WTC11 (cell line): ENCODE measurements around the gene PCDH1. TPM values are rescaled to one million over a fixed set of nuclear protein-coding genes. Genes with fewer than 3 reads are reported as not detected.

Experiments
- ATF1 ChIP-seq: sonication (generic); formaldehyde crosslinking; IDR thresholded peaks from 2 replicates; pipeline ENCODE4 v1.8.1; 2023; ENCODE audit warnings: mild to moderate bottlenecking, moderate library complexity, missing genetic modification reagents
- CBFB ChIP-seq: sonication (generic); formaldehyde crosslinking; IDR thresholded peaks from 2 replicates; pipeline ENCODE4 v1.8.1; 2022; ENCODE audit warnings: mild to moderate bottlenecking, low read depth, missing genetic modification reagents
- CREB1 ChIP-seq: sonication (generic); formaldehyde crosslinking; IDR thresholded peaks from 2 replicates; pipeline ENCODE4 v1.8.0; 2023; ENCODE audit warnings: mild to moderate bottlenecking, missing genetic modification reagents
- ESRRA ChIP-seq: sonication (generic); formaldehyde crosslinking; IDR thresholded peaks from 2 replicates; pipeline ENCODE4 v1.8.1; 2022; ENCODE audit warnings: mild to moderate bottlenecking, missing genetic modification reagents, borderline replicate concordance
- HMGA2 ChIP-seq: fragments of 250-450 bp; sonication (Bioruptor Pico); IDR thresholded peaks from 2 replicates; pipeline ENCODE4 v1.4.0; 2021; ENCODE audit warnings: mild to moderate bottlenecking, moderate library complexity
- JAZF1 ChIP-seq: fragments of 250-450 bp; sonication (Bioruptor Pico); IDR thresholded peaks from 2 replicates; pipeline ENCODE4 v1.9.0; 2021; ENCODE audit warnings: moderate library complexity, mild to moderate bottlenecking, inconsistent platforms
- JUN ChIP-seq: sonication (generic); formaldehyde crosslinking; IDR thresholded peaks from 2 replicates; pipeline ENCODE4 v1.8.0; 2023; ENCODE audit warnings: mild to moderate bottlenecking, missing genetic modification reagents
- KAT7 ChIP-seq: sonication (generic); formaldehyde crosslinking; IDR thresholded peaks from 2 replicates; pipeline ENCODE4 v1.8.1; 2023; ENCODE audit warnings: missing genetic modification reagents, mild to moderate bottlenecking, borderline replicate concordance
- NFYB ChIP-seq: sonication (generic); formaldehyde crosslinking; conservative IDR thresholded peaks from 2 replicates; pipeline ENCODE4 v1.8.0; 2022; ENCODE audit warnings: low read depth, missing genetic modification reagents
- NR2C2 ChIP-seq: sonication (generic); formaldehyde crosslinking; IDR thresholded peaks from 2 replicates; pipeline ENCODE4 v1.8.0; 2022; ENCODE audit warnings: mild to moderate bottlenecking, missing genetic modification reagents
- NR3C1 ChIP-seq: sonication (generic); formaldehyde crosslinking; conservative IDR thresholded peaks from 2 replicates; pipeline ENCODE4 v1.8.1; 2023; ENCODE audit warnings: low read depth, mild to moderate bottlenecking, missing genetic modification reagents
- RELA ChIP-seq: sonication (generic); formaldehyde crosslinking; IDR thresholded peaks from 2 replicates; pipeline ENCODE4 v1.8.1; 2022; ENCODE audit warnings: missing genetic modification reagents, mild to moderate bottlenecking, borderline replicate concordance
- RORB ChIP-seq: fragments of 250-450 bp; sonication (Bioruptor Pico); IDR thresholded peaks from 2 replicates; pipeline ENCODE4 v1.9.0; 2021; ENCODE audit warnings: mild to moderate bottlenecking
- SMAD3 ChIP-seq: sonication (generic); formaldehyde crosslinking; IDR thresholded peaks from 2 replicates; pipeline ENCODE4 v1.8.0; 2022; ENCODE audit warnings: missing genetic modification reagents, mild to moderate bottlenecking, borderline replicate concordance
- SOX15 ChIP-seq: fragments of 250-450 bp; sonication (Bioruptor Pico); IDR thresholded peaks from 2 replicates; pipeline ENCODE4 v1.9.0; 2021; ENCODE audit warnings: mild to moderate bottlenecking
- STAT6 ChIP-seq: sonication (generic); formaldehyde crosslinking; conservative IDR thresholded peaks from 2 replicates; pipeline ENCODE4 v1.8.1; 2023; ENCODE audit warnings: mild to moderate bottlenecking, low read depth, missing genetic modification reagents, moderate library complexity
- TEAD1 ChIP-seq: sonication (generic); formaldehyde crosslinking; IDR thresholded peaks from 2 replicates; pipeline ENCODE4 v1.8.0; 2022; ENCODE audit warnings: mild to moderate bottlenecking, missing genetic modification reagents
- TP53 ChIP-seq: sonication (generic); formaldehyde crosslinking; IDR thresholded peaks from 2 replicates; pipeline ENCODE4 v1.8.1; 2023; ENCODE audit warnings: mild to moderate bottlenecking, missing genetic modification reagents
- ZBTB21 ChIP-seq: sonication (generic); formaldehyde crosslinking; IDR thresholded peaks from 2 replicates; pipeline ENCODE4 v1.8.1; 2023; ENCODE audit warnings: mild to moderate bottlenecking, missing genetic modification reagents, borderline replicate concordance
- ZNF138 ChIP-seq: sonication (generic); formaldehyde crosslinking; conservative IDR thresholded peaks from 2 replicates; pipeline ENCODE4 v1.8.1; 2022; ENCODE audit warnings: mild to moderate bottlenecking, moderate library complexity, missing genetic modification reagents
- ZNF232 ChIP-seq: sonication (generic); formaldehyde crosslinking; IDR thresholded peaks from 2 replicates; pipeline ENCODE4 v1.8.0; 2022; ENCODE audit warnings: mild to moderate bottlenecking, missing genetic modification reagents
- ZNF317 ChIP-seq: sonication (generic); formaldehyde crosslinking; IDR thresholded peaks from 2 replicates; pipeline ENCODE4 v1.8.1; 2023; ENCODE audit warnings: low read depth, mild to moderate bottlenecking, moderate library complexity, missing genetic modification reagents, borderline replicate concordance
- ZNF512 ChIP-seq: sonication (generic); formaldehyde crosslinking; IDR thresholded peaks from 2 replicates; pipeline ENCODE4 v1.8.1; 2022; ENCODE audit warnings: missing genetic modification reagents, borderline replicate concordance
- ZSCAN18 ChIP-seq: fragments of 250-450 bp; sonication (Bioruptor Pico); IDR thresholded peaks from 2 replicates; pipeline ENCODE4 v2.1.2; 2022; ENCODE audit warnings: mild to moderate bottlenecking, moderate library complexity
- total RNA-seq: library from RNA; stranded (reverse); gene quantifications from 3 replicates; pipeline ENCODE4 v1.2.3, GENCODE V29; 2021
- TF ChIP-seq, protein P1 (sequence below): fragments of 200-600 bp; IDR thresholded peaks from 2 replicates; pipeline ENCODE4 v1.8.0; 2022; ENCODE audit warnings: antibody characterized with exemption
- TF ChIP-seq, protein P2 (sequence below): sonication (generic); formaldehyde crosslinking; IDR thresholded peaks from 2 replicates; pipeline ENCODE4 v1.8.1; 2022; ENCODE audit warnings: mild to moderate bottlenecking, moderate library complexity, missing genetic modification reagents
- TF ChIP-seq, protein P3 (sequence below): fragments of 250-450 bp; sonication (Bioruptor Pico); conservative IDR thresholded peaks from 2 replicates; pipeline ENCODE4 v1.9.0; 2021; ENCODE audit warnings: mild to moderate bottlenecking
- TF ChIP-seq, protein P4 (sequence below): sonication (generic); formaldehyde crosslinking; IDR thresholded peaks from 2 replicates; pipeline ENCODE4 v1.8.0; 2023; ENCODE audit warnings: missing genetic modification reagents

PCDH1 gene
- total RNA-seq, 1 experiment from 2014 or later = 105 TPM

GRCh38 chr5:141923448-141924313 lies 45.5 kb upstream of the PCDH1 start, which contains the start of gene DELE1 (continued):
- TF ChIP-seq, protein P1, sequence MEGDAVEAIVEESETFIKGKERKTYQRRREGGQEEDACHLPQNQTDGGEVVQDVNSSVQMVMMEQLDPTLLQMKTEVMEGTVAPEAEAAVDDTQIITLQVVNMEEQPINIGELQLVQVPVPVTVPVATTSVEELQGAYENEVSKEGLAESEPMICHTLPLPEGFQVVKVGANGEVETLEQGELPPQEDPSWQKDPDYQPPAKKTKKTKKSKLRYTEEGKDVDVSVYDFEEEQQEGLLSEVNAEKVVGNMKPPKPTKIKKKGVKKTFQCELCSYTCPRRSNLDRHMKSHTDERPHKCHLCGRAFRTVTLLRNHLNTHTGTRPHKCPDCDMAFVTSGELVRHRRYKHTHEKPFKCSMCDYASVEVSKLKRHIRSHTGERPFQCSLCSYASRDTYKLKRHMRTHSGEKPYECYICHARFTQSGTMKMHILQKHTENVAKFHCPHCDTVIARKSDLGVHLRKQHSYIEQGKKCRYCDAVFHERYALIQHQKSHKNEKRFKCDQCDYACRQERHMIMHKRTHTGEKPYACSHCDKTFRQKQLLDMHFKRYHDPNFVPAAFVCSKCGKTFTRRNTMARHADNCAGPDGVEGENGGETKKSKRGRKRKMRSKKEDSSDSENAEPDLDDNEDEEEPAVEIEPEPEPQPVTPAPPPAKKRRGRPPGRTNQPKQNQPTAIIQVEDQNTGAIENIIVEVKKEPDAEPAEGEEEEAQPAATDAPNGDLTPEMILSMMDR = no peak
- no peak for TF ChIP-seq ZSCAN18 (CRISPR knock-in tag)
- no peak for TF ChIP-seq ZBTB21 (CRISPR knock-in tag)
- no peak for TF ChIP-seq TP53 (CRISPR knock-in tag)
- TF ChIP-seq NFYB (CRISPR knock-in tag) = peak; percentile 71
- TF ChIP-seq, protein P2, sequence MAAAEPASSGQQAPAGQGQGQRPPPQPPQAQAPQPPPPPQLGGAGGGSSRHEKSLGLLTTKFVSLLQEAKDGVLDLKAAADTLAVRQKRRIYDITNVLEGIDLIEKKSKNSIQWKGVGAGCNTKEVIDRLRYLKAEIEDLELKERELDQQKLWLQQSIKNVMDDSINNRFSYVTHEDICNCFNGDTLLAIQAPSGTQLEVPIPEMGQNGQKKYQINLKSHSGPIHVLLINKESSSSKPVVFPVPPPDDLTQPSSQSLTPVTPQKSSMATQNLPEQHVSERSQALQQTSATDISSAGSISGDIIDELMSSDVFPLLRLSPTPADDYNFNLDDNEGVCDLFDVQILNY (CRISPR knock-in tag) = peak; percentile 77
- TF ChIP-seq ZNF232 = 0 out of 2 replicates have a peak, but pooled peaks have one; percentile 48
- TF ChIP-seq SMAD3 = no peak
- TF ChIP-seq ESRRA = no peak
- peak; percentile 53 for TF ChIP-seq ZNF317 (CRISPR knock-in tag)
- peak; percentile 58; the same call in 1 of the 2 replicates for TF ChIP-seq TEAD1
- no peak for TF ChIP-seq JAZF1 (CRISPR knock-in tag)
- no peak for TF ChIP-seq KAT7 (CRISPR knock-in tag)
- TF ChIP-seq, protein P3, sequence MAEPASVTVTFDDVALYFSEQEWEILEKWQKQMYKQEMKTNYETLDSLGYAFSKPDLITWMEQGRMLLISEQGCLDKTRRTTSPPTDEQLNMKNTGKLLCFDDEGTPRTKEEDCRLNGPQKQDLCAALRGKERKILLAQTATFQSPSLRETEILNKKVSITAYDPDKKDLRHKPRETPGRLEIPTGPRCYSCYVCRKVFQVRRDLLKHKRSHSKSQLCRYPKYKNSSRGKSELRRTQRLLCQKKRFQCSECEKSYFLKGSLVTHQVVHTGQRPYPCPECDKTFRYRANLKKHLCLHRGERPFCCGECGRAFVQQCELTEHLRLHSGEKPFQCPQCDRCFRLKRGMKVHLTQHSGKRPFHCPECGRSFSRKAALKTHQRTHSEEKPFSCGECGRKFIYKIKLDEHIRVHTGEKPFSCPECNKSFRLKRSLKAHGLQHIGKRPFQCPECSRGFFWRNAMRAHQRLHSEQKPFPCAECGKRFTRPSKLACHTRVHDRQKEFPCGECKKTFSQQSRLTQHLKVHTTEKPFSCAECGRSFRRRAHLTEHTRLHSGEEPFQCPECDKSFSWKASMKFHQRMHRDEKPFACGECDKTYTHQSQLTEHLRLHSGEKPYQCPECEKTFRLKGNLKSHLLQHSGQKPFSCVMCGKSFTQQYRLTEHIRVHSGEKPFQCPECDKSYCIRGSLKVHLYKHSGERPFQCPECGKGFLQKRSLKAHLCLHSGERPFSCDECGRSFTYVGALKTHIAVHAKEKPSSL = no peak
- TF ChIP-seq NR2C2 = no peak
- no peak for TF ChIP-seq CBFB (CRISPR knock-in tag)
- TF ChIP-seq, protein P4, sequence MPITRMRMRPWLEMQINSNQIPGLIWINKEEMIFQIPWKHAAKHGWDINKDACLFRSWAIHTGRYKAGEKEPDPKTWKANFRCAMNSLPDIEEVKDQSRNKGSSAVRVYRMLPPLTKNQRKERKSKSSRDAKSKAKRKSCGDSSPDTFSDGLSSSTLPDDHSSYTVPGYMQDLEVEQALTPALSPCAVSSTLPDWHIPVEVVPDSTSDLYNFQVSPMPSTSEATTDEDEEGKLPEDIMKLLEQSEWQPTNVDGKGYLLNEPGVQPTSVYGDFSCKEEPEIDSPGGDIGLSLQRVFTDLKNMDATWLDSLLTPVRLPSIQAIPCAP (CRISPR knock-in tag) = 0 out of 2 replicates have a peak, but pooled peaks have one; percentile 69
- TF ChIP-seq SOX15 (CRISPR knock-in tag) = no peak
- TF ChIP-seq ATF1 (CRISPR knock-in tag) = peak; percentile 56; the same call in 1 of the 2 replicates
- TF ChIP-seq ZNF138 (CRISPR knock-in tag) = no peak
- TF ChIP-seq STAT6 (CRISPR knock-in tag) = no peak
- no peak for TF ChIP-seq HMGA2
- no peak for TF ChIP-seq ZNF512 (CRISPR knock-in tag)
- no peak for TF ChIP-seq NR3C1
- no peak for TF ChIP-seq JUN
- TF ChIP-seq CREB1 = 0 out of 2 replicates have a peak, but pooled peaks have one; percentile 45
- no peak for TF ChIP-seq RELA (CRISPR knock-in tag)
- TF ChIP-seq RORB = no peak
